ENCODE data around the gene TRMO.

The TRMO gene

GRCh38 chr9:97936998-97937397 lies 14.7 kb upstream of the TRMO start:
- no peak for DNase-seq

GRCh38 chr9:97935276-97935675 lies 13.0 kb upstream of the TRMO start:
- no peak for DNase-seq

GRCh38 chr9:97934321-97935115 lies 12.2 kb upstream of the TRMO start:
- DNase-seq: no peak

GRCh38 chr9:97933297-97933998 lies 11.1 kb upstream of the TRMO start:
- DNase-seq: no peak

- no peak for DNase-seq
Measured at GRCh38 chr9:97930972-97931371, 8.7 kb upstream of the TRMO start.

GRCh38 chr9:97928986-97929604 lies 6.8 kb upstream of the TRMO start:
- no peak for DNase-seq

GRCh38 chr9:97925497-97926334 lies 3.4 kb upstream of the TRMO start:
- no peak for DNase-seq

GRCh38 chr9:97924386-97924785 lies 2.1 kb upstream of the TRMO start:
- DNase-seq: no peak

- DNase-seq: peak; percentile 68 to 71
Measured at GRCh38 chr9:97923529-97924108, 1.3 kb upstream of the TRMO start.

GRCh38 chr9:97919217-97919813 lies 3.0 kb downstream of the TRMO start:
- no peak for DNase-seq

GRCh38 chr9:97918611-97919010 lies 3.7 kb downstream of the TRMO start:
- no peak for DNase-seq

- no peak for DNase-seq
Measured at GRCh38 chr9:97911970-97912369, 10.3 kb downstream of the TRMO start.

- no peak for DNase-seq
Measured at GRCh38 chr9:97911528-97911927, 10.8 kb downstream of the TRMO start.

GRCh38 chr9:97910357-97910756 lies 11.9 kb downstream of the TRMO start:
- no peak for DNase-seq

- no peak for DNase-seq
Measured at GRCh38 chr9:97908705-97909104, 13.6 kb downstream of the TRMO start.

- DNase-seq: no peak
Measured at GRCh38 chr9:97907632-97908031, 14.7 kb downstream of the TRMO start.

GRCh38 chr9:97907046-97907445 lies 15.3 kb downstream of the TRMO start:
- no peak for DNase-seq

GRCh38 chr9:97906236-97906831 lies 16.0 kb downstream of the TRMO start:
- peak; percentile 34 to 42 for DNase-seq

- DNase-seq: peak; percentile 36 to 42
Measured at GRCh38 chr9:97905228-97905627, 17.1 kb downstream of the TRMO start.

- DNase-seq: peak; percentile 18
Measured at GRCh38 chr9:97904725-97905124, 17.6 kb downstream of the TRMO start.

- no peak for DNase-seq
Measured at GRCh38 chr9:97903177-97903576, 19.1 kb downstream of the TRMO start.
